Progenitor cell of endocrine pancreas (in vitro differentiated cells): ENCODE measurements around the gene MTHFD1L. TPM values are rescaled to one million over a fixed set of nuclear protein-coding genes. Genes with fewer than 3 reads are reported as not detected.

Experiments
- DNase-seq: peaks from one replicate; pipeline ENCODE4 v3.0.0; 2021; ENCODE audit warnings: low spot score; ENCODE audit not compliant: unreplicated experiment
- H3K27ac Mint-ChIP-seq: 2 replicates; pipeline ENCODE4 v1.8.0; 2021; ENCODE audit warnings: mild to moderate bottlenecking, moderate library complexity, mixed read lengths
- H3K27me3 Mint-ChIP-seq: 2 replicates; pipeline ENCODE4 v1.8.0; 2021; ENCODE audit warnings: mixed read lengths
- H3K36me3 Mint-ChIP-seq: 2 replicates; pipeline ENCODE4 v1.8.0; 2022; ENCODE audit warnings: mixed read lengths; ENCODE audit not compliant: insufficient read depth
- H3K4me1 Mint-ChIP-seq: 2 replicates; pipeline ENCODE4 v1.8.0; 2021; ENCODE audit warnings: low read depth, mixed read lengths
- H3K4me3 Mint-ChIP-seq: 2 replicates; pipeline ENCODE4 v1.8.0; 2021; ENCODE audit warnings: low read depth, mild to moderate bottlenecking, moderate library complexity, mixed read lengths
- H3K9me3 Mint-ChIP-seq: 2 replicates; pipeline ENCODE4 v1.8.0; 2021; ENCODE audit warnings: low read depth, mixed read lengths
- total RNA-seq: library from RNA; stranded (reverse); gene quantifications from 2 replicates; pipeline ENCODE4 v1.2.1, GENCODE V29; 2021
- TF ChIP-seq, protein P1 (sequence below): fragments of 200-600 bp; sonication (generic); IDR thresholded peaks from one replicate; pipeline ENCODE4 v1.5.0; 2021; ENCODE audit warnings: antibody characterized with exemption, mild to moderate bottlenecking; ENCODE audit not compliant: unreplicated experiment

The MTHFD1L gene
- total RNA-seq, 1 donor from 2014 or later, result 37.4 TPM

DNA sequence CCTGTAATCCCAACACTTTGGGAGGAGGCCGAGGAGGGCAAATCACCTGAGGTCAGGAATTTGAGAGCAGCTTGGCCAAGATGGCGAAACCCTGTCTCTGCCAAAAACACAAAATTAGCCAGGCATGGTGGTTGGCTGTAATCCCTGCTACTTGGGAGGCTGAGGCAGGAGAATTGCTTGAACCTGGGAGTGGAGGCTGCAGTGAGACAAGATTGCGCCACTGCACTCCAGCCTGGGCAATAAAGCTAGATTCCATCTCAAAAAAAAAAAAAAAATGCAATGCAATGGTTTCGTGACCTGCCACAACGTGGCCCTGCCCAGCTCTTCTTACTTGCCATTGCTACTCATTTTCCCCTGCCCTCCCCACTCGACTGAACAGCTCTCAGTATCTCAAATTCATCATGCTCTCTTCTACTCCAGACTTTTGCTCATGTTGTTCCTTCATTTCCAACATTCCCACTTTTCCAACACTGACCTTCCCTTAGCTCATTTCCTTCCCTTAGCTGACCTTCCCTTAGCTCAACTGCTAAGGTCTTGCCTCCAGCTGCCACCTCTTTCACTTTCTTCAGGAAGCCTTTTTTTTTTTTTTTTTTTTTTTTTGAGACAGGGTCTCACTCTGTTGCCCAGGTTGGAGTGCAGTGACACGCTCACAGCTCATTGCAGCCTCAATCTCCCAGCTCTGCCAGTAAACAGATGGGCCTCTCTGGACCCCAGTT, 2.1 kb upstream of the MTHFD1L start:
- peaks cover 8% of the 10 kb centered on the region for H3K27me3 Mint-ChIP-seq
- H3K9me3 Mint-ChIP-seq, result no peaks in the 10 kb centered on the region
- TF ChIP-seq, protein P1, sequence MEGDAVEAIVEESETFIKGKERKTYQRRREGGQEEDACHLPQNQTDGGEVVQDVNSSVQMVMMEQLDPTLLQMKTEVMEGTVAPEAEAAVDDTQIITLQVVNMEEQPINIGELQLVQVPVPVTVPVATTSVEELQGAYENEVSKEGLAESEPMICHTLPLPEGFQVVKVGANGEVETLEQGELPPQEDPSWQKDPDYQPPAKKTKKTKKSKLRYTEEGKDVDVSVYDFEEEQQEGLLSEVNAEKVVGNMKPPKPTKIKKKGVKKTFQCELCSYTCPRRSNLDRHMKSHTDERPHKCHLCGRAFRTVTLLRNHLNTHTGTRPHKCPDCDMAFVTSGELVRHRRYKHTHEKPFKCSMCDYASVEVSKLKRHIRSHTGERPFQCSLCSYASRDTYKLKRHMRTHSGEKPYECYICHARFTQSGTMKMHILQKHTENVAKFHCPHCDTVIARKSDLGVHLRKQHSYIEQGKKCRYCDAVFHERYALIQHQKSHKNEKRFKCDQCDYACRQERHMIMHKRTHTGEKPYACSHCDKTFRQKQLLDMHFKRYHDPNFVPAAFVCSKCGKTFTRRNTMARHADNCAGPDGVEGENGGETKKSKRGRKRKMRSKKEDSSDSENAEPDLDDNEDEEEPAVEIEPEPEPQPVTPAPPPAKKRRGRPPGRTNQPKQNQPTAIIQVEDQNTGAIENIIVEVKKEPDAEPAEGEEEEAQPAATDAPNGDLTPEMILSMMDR, result no peak
- no peak overlapping the region for H3K4me3 Mint-ChIP-seq
- H3K27ac Mint-ChIP-seq, result no peak overlapping the region
- H3K4me1 Mint-ChIP-seq, result peaks cover 14% of the 10 kb centered on the region
- peaks cover 2% of the 10 kb centered on the region for H3K36me3 Mint-ChIP-seq
- no peak for DNase-seq

- DNase-seq, result no peak
- no peaks in the 10 kb centered on the region for H3K9me3 Mint-ChIP-seq
- H3K36me3 Mint-ChIP-seq, result no peaks in the 10 kb centered on the region
- TF ChIP-seq, protein P1, result no peak
- H3K27ac Mint-ChIP-seq, result peak overlapping the region; percentile 85
- peaks cover 14% of the 10 kb centered on the region for H3K4me1 Mint-ChIP-seq
- peak overlapping the region; percentile 74 for H3K4me3 Mint-ChIP-seq
- peaks cover 8% of the 10 kb centered on the region for H3K27me3 Mint-ChIP-seq
These were observed 478 bp upstream of the MTHFD1L start for GRCh38 chr6:150865043-150865405.

DNA sequence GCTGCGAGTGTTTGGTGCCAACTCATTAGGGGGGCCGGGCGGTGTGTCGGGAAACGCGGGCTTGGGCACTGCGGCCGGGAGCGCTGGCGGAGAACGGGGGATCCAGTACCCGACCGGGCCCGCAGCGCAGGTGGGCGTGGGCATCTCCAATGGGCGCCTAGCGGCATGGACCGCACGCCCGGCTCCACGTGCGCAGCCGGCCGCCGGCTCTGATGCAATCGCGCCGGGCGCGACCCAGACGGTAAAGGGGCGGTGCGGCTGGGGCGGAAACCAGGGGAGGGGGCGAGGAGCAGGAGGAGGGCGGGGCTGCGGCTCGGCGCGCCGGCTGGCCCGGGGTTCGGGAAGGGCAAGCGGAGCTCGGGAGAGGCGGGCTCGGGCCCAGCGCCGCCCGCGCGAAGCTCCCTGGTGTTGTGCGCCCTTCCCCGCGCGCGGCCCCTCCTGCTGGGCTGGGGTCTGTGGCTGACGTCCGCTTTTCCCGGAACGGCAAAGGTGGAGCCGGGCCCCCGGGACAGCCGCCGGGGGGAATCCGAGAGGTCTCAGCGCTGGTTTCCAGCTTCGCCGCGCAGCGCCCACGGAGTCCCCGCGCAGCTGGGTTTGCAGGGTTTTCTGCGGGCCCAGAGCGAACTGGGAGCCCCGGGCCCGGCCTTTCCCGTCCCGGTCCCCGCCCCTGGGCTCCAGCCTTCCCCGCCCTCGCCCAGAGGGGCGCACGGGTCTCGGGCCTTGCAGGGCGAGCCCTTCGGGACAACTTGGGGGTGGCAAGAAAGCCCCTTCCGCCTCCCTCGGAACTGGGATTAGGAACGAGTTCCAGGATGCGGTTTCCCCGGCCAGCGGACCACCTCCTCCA, 867 bp downstream of the MTHFD1L start:
- DNase-seq, result peak; percentile 83
- TF ChIP-seq, protein P1, result no peak
- H3K36me3 Mint-ChIP-seq, result no peaks in the 10 kb centered on the region
- no peaks in the 10 kb centered on the region for H3K9me3 Mint-ChIP-seq
- peak overlapping the region; percentile 99 for H3K27ac Mint-ChIP-seq
- H3K27me3 Mint-ChIP-seq, result peaks cover 8% of the 10 kb centered on the region
- peaks cover 13% of the 10 kb centered on the region for H3K4me1 Mint-ChIP-seq
- peak overlapping the region; percentile 91 for H3K4me3 Mint-ChIP-seq

DNA sequence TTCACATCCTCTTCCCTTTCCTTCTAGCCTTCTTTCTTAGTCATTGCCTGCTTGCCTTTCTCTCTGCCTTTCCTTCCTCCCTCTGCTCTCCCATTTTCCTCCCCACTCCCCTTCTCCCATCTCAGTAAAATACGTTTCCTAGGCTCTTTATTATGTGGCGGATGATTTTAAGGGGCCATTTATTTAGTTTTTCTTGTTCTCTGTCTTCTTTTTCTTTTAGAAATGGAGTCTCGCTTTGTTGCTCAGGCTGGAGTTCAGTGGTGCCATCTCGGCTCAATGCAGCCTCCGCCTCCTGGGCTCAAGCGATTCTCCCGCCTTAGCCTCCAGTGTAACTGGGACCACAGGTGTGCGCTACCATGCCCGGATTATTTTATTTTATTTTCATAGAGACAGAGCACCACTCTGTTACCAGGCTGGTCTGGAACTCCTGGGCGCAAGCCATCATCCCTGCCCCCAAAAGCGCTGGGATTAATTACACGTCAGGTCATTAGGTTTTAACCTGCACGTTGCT, 1.5 kb downstream of the MTHFD1L start:
- no peaks in the 10 kb centered on the region for H3K9me3 Mint-ChIP-seq

GRCh38 chr6:150868759-150869158, 3.3 kb downstream of the MTHFD1L start:
- DNase-seq, result no peak
- Mint-ChIP-seq H3K4me3 (no peak overlapping the region), H3K36me3 (peaks cover 3% of the 10 kb centered on the region), H3K9me3 (no peaks in the 10 kb centered on the region), H3K27me3 (no peaks in the 10 kb centered on the region), H3K4me1 (peaks cover 3% of the 10 kb centered on the region), H3K27ac (no peak overlapping the region)
- TF ChIP-seq, protein P1, result no peak

More for the DNA sequence above, 1.5 kb downstream of the MTHFD1L start:
- H3K4me1 Mint-ChIP-seq, result peaks cover 7% of the 10 kb centered on the region
- H3K27me3 Mint-ChIP-seq, result peaks cover 8% of the 10 kb centered on the region
- H3K36me3 Mint-ChIP-seq, result no peaks in the 10 kb centered on the region
- TF ChIP-seq, protein P1, result no peak
- peak overlapping the region; percentile 99 for H3K27ac Mint-ChIP-seq
- H3K4me3 Mint-ChIP-seq, result peak overlapping the region; percentile 91
- DNase-seq, result no peak
